GM18499 (cell line): ENCODE results near the gene ACOT11.
"Not testable (repeated sequence)": the region's sequence is repeated elsewhere in the genome, so short reads cannot be mapped to it uniquely, and the experiment has no call there.

ENCODE experiments used
- ATAC-seq: cut with Tn5 transposase; IDR thresholded peaks from one replicate; pipeline ENCODE4 v1.9.1; 2021; ENCODE audit warnings: moderate number of reproducible peaks; ENCODE audit not compliant: insufficient read depth, unreplicated experiment

Gene ACOT11

DNA sequence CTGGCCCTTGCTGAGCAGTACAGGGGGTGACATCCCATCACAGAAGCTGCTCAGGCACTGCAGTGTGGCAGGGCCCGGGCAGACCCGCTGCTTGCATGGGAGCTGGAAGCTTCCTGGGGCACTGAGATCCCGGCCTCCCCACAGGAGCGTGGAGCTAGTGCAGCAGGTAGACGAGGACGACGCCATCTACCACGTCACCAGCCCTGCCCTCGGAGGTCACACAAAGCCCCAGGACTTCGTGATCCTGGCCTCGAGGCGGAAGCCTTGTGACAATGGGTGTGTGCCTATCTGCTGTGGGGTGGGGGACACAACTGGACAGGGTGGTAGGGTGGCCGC lies 58.9 kb downstream of the ACOT11 start:
- ATAC-seq = no peak

DNA sequence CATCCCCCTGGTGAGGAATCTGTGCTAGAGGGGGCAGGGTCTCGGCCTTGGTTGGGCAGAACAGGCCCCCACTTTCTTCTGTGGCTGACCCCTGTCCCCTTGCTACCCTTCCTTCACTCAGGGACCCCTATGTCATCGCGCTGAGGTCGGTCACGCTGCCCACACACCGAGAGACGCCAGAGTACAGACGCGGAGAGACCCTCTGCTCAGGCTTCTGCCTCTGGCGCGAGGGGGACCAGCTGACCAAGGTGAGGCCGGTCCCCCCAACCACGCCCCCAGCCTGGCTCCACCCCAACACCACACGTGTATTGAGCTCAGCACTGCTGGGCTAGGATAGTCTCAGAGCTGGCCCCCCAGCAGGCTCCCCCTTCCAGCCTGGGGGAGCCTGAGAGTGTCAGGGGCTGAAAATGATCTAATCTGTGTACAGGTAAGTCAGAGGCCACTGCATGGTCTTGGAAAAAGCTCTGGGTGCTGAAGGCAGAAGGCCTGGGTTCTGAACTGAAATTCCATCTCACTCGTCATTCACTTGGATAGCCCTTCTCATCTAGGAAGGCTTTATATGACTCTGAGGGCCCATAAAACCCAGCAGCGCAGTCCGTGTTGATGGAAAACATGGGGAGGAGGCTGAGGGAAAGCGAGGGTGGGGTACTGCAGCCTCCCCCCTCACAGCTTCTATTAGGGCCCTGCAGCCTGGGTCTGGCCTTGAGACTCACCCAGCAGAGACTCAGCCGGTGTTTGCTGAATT lies 60.0 kb downstream of the ACOT11 start:
- ATAC-seq = no peak

DNA sequence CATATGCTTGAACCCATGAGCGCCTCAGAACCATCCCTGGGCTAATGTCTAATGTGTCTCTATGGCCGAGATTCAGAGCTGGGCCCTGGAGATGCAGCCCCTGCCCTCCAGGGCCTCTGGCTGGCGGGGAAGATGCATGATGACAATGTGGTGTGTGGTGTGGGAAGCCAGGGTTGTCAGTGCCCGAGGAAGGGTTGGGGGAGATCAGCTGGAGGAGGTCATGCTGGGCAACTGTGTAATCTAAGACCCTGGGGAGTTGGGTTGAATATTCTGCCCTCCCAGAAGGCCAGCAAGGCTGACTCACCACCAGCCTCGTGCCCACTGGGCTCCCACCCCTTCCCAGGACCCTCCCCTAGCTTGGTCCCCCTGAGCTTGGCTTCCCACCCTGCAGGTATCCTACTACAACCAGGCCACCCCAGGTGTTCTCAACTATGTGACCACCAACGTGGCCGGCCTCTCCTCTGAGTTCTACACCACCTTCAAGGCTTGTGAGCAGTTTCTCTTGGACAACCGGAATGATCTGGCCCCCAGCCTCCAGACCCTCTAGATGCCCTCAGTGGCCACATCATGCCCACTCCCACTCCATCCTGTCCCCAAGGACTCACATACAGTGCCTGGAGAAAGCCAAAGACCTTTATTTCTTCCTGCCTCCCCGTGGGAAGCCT lies 60.7 kb downstream of the ACOT11 start:
- ATAC-seq = no peak

DNA sequence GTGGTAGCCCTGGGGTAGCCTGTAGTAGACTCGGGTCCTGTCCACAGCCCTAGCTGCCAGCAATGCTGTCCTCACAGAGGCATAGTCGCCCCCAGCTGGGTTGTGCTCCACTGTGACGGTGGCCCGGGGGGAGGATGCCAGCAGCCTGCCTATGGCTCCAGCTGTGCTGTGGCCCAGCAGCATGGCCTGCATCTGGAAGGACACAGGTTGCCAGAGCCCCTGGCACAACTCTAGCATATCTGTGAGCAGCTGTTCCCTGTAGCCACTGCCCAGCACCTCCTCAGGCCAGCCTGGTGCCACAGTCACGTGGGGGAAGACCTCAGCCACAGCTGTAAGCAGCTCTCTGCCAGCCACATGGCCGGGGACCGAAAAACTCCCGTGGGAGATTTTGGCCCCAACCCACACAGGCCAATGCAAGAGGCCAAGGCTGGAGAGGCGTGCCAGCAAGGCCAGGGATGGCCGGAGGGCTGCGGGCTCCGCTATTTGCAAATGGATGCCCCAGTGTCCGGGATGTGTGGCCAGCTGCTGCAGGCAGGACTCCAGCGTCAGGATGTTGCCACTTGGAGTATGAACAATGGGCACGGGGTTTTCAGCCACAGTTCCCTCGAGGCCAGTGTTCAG lies 61.4 kb downstream of the ACOT11 start:
- ATAC-seq = no peak

DNA sequence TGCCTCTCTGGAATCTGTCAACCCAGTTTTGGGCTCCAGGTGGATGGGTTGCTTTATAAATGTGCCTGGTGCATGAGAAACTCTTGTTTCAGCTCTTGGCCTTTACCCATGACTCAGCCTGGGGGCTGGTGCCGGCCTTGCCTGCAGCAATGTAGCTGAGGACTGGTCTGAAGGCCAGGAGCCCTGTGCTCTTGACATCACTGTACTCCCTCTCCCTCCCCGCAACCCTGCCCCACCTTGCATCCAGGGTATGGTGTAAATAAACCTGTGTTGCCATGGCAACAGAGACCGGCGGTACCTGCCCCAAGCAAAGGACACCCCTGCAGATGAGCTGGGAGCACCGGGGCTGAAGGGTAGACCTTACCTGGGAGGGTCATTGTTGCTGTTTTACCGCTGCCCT lies 62.0 kb downstream of the ACOT11 start:
- no peak for ATAC-seq

DNA sequence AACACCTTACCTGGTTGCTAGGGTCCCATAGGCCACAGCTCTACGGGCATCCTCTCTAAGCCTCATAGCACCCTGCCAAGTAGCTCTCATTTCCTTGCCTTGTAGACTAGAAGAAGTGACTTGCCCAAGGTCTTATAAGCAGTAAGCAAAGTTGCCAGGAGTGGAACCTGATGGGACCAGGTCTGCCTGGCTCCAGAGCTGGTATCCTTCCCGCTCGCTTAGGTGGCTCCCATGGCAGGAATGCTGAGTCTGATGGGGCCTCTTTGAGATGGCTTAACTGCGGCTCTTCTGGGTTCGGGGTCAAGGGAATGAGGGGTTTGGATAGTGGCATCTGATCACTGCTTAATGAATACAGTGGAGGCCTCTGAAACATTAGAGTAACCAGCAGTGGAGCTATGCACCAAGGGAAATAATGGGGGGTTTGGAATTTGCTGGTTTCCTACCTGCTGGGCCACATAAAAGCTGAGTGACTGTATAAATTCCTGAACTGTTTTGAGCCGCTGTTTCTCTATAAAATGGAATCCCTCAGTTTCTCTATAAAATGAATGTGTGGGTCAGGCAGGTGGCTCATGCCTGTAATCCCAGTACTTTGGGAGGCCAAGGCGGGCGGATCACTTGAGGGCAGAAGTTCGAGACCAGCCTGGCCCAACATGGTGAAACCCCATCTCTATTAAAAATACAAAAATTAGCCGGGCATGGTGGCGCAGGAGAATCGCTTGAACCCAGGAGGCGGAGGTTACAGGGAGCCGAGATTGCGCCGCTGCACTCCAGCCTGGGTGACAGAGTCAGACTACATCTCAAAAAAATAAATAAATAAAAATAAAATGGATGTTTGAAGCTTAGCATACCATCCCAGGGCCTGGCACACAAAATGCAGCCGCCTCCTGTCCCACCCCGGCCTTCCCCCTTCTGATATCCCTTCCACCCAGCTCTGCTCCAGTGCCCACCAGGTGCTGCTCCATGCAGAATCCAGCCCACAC lies 62.9 kb downstream of the ACOT11 start:
- no peak for ATAC-seq

DNA sequence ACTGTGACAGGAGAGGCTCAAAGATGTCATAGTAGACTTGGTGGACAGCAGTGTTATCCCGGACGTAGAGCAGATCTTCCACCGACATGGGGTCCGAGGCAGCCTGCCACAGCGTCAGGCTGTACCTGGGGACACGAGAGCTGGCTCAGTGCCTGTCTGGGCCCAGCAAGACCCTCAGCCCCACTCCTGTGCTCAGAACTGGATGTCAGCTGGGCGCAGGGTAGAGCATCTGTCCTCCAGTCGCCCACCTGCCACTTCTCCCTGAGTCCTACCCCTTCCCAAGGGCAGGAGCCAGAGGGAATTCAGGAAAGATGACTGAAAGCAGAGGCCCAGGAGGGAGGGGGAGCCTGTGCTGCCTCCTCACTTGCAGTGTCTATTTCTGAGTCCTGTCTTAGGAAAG lies 63.6 kb downstream of the ACOT11 start:
- no peak for ATAC-seq

DNA sequence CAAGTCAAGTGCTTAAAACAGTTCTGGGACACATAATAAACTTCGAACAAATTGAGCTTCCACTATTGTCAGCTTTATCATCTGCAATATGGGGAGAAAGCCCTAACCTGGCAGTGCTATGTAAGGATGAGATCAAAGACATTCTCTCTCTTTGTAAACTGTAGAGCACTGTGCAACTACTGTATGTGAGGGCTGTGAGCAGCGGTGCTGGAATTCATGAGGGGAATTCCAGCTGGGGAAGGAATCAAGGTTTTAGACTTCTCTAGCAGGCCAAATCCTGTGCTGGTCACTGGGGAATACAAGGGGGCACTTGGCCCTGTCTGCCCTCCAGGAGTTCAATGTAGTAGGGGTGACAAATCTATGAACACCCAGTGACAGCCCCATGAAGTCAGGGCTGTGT lies 66.0 kb downstream of the ACOT11 start:
- ATAC-seq = no peak

DNA sequence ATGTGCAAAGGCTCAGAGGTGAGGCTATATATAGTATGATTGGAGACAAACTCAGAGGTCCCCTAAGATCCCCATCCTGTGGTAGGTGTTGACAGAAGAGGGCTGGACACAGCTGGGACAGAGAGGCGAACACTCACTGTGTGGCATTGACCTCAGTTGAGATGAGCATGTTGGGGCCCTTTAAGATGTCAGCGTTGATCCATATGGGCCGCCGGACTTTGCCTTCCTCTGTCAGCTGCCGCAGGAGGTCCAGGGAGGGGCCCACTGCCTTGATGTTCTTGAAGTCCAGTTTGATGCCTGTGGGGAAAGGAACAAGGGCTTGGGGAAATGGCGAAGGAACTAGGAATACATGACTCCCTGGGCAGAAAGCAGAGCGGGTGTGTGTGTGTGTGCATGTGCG lies 66.5 kb downstream of the ACOT11 start:
- ATAC-seq = no peak

DNA sequence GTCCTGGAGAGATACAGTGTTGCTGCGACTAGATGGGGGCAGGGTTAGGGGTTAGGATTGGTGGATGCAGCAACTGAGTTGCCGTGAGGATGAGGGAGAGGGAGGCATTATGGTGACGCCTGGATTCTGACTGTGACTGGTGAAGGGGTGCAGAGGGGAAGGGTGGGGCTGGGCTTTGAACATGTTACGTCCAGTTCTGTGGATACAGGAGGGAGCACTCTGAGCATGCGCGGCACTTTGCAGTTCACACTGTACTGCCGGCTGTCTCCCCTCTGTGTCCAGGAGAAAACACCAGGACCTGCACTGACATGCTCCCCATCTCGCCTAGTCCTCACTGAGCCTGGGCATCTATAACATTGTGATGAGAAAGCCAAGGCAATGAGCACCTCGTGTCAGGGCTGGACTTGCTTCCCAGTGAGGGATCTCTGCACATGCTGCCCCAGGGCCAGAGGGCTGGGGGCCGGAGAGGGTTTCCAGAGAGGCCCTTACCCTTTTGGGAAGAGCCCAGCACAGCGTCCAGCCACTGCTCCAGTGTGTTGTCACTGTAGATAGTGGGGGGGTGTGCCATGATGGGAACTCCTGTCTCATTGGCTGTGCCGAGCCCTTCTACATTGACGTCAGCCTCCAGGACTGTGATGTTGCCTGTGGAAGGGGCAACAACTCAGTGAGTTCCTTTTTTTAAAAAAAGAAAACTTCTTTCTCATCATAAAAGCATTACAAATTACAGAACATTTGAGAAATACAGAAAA lies 67.7 kb downstream of the ACOT11 start:
- ATAC-seq = no peak

DNA sequence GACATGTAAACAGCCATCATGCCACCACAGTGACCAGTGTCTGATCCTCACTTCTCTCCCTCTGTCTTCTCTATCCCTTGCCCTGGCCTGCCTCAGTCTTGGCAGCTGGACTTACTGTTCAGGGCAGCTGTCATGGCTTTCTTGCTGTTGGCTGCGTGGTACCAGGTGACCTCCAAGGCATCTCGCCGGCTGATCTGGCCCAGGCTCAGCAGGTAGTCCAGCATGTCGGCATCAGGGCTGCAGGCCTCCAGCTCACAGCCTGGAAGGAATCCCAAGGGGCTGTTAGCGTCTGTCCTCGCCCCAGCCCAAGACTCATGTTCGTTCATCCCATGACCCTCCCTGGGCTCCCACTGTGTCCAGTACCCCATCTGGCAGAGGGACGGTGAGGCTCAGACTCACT lies 71.7 kb downstream of the ACOT11 start:
- no peak for ATAC-seq

DNA sequence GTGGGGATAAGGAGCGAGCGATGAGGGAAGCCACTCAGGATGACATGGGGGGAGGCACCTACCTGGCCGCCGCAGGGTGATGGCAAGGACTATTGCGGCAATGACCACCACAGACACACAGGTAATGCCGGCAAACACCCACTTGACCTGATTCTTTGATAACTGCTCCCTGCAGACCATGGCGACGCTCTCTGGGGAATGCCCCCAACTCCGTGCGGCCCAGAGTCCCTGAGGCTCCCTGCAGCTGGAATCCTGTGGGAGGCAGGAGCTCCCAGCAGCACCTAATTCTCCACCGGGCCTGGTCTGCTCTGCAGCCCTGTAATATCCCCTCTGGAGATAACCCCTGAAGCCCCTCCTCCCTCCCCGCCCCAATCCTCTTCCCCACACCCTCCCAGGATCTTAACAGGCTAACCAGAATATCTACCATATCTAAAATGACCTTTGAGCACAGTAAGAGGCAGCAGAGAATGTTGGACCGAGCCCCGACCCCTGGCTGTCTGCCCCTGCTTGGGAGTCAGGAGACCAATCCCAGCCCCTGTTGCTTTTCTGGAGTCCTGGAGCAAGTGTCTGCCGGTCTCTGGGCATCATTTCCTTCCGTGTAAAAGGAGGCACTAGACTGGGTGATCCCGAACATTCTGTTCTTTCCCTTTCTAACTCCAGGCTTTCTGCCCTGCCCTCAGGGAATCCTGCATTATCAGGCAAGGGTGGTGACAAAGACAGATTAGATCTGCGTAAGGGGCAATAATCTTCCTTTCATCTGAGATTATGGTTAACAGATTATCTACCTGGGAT lies 75.4 kb downstream of the ACOT11 start, which contains the start of gene FAM151A:
FAM151A (minus strand) TSS at position 310 of the 792 bp plus-strand sequence; CDS start at position 180, 130 bp downstream.
- no peak for ATAC-seq

DNA sequence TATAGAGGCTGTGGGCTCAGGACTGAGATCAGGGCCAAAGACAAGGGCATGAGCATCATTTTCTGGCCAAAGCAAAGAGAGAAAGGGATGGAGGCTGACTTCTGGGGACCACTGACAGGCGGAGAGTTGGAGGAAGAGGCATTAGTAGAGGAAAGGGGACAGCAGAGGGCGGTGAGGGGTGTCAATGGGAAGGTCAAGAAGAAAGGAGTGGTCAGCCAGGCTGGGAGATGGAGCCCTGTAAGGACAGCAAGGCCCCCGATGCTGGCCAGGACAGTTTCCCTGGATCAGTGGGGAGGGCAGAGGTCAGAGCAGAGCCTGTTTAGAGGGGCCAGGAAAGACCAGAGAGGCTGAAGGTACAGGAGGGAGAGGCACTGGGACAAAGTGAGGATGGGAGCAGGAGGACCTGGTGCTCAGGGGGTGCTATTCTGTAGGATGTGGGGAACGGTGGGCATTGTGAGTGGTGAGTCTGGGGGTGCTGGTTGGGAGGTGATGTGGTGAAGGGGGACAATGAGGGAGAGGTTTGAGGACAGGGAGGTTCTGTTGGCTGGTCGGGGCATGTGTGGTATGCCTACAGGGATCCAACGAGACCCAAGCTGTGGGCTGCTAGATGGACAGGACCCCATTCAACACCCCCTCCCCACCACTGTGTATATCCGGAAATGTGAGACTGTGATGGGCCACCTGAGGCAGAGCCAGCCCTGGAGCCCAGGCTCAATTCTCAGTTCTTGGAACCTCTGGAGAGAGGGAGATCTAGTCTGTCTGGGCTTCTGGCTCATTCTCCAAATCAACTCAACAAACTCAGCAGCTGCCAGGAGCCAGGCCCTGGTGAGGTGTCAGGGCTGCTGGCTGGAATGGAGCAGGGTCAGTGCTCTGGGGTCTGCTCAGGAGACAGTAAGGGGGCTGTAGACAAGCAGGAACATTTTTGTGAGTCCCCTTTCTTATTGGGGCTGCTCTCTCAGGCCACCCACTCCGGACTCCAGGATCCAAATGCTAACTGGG lies 76.7 kb downstream of the ACOT11 start:
- no peak for ATAC-seq

DNA sequence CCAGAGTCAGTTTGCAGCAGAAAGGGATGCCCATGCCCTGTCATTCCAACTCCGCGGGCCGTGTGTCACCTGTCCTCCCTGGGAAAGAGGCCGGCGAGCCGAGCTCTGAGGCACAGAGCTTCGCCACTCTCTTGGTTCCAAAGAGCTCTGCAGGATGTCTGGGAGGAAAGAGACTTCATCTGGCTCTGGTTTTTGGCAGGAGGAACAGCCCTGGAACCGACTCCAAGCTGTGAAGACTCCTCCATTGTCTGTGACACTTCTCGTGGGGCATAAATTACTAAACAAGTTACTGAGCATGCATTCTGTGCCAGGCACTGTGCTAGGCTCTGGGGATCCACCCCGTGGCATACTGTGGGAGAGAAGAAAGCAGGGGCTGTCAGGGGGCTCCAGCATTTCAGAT lies 79.2 kb downstream of the ACOT11 start:
- ATAC-seq = no peak

DNA sequence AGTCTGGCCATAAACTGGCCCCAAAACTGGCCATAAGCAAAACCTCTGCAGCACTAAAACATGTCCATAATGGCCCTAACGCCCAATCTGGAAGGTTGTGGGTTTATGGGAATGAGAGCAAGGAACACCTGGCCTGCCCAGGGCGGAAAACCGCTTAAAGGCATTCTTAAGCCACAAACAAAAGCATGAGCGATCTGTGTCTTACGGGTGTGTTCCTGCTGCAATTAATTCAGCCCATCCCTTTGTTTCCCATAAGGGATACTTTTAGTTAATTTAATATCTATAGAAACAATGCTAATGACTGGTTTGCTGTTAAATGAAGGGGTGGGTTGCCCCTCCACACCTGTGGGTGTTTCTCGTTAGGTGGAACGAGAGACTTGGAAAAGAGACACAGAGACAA lies 87.8 kb downstream of the ACOT11 start:
- ATAC-seq = not testable (repeated sequence)

DNA sequence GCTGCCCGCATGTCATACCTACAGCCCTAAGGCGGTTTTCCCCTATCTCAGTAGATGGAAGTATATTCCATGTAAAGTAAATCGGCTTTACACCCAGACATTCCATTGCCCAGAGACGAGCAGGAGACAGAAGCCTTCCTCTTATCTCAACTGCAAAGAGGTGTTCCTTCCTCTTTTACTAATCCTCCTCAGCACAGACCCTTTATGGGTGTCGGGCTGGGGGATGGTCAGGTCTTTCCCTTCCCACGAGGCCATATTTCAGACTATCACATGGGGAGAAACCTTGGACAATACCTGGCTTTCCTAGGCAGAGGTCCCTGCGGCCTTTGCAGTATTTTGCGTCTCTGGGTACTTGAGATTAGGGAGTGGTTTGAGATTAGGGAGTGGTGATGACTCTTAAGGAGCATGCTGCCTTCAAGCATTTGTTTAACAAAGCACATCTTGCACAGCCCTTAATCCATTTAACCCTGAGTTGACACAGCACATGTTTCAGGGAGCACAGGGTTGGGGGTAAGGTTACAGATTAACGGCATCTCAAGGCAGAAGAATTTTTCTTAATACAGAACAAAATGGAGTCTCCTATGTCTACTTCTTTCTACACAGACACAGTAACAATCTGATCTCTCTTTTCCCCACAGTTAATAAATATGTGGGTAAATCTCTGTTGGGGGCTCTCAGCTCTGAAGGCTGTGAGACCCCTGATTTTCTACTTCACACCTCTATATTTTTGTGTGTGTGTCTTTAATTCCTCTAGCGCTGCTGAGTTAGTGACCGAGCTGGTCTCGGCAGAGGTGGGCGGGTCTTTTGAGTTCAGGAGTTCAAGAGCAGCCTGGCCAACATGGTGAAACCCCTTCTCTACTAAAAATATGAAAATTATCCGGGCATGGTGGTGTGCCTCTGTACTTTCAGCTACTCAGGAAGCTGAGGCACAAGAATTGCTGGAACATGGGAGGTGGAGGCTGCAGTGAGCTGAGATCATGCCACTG lies 88.7 kb downstream of the ACOT11 start:
- not testable (repeated sequence) for ATAC-seq

DNA sequence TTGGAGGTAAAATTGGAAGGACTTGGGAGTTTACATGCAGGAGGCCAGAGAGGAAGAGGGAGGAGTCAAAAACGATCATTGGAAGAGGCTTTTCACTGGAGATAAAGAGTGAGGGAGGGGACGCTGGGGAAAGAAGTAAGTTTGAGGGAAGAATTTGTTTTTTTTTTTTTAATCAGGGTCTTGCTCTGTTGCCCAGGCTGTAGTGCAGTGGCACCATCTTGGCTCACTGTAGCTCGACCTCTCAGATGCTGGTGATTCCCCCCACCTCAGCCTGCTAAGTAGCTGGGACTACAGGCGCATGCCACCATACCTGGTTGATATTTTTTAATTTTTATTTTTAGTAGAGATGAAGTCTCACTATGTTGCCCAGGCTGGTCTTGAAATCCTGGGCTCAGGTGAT lies 92.3 kb downstream of the ACOT11 start:
- ATAC-seq = no peak
